Lower leg skin (tissue), 3 donors: Measurements from ENCODE around the gene AP2S1.

Experiments
- CTCF ChIP-seq, 3 donors: fragments of 450-650 bp; IDR thresholded peaks; one replicate each; pipeline ENCODE4 v1.5.1; 2016; ENCODE audit warnings: antibody characterized with exemption in 3 of 3, mild to moderate bottlenecking in 3 of 3, moderate library complexity in 2 of 3
- POLR2A ChIP-seq, 2 donors: fragments of 450-650 bp; IDR thresholded peaks; one replicate each; pipeline ENCODE4 v1.6.1; 2016 to 2017; ENCODE audit warnings: antibody characterized with exemption in 2 of 2, mild to moderate bottlenecking in 1 of 2, moderate library complexity in 1 of 2

- TF ChIP-seq CTCF (IDR thresholded peaks at IDR 0.05) (no peak), POLR2A (IDR thresholded peaks at IDR 0.05) (no peak)
Measured at GRCh38 chr19:46813839-46814358, 36.7 kb downstream of the AP2S1 start.
